Urothelium cell line (cell line): Measurements from ENCODE around the gene HINT1.
A peak's percentile ranks its signal among the peaks of the same experiment; 100 is the strongest.

ENCODE experiments used
- DNase-seq: peaks from one replicate; pipeline ENCODE4 v3.0.0; 2011; ENCODE audit warnings: low spot score, mixed read lengths
- FAIRE-seq: peaks from 2 replicates; lab custom pipeline; 2011; peaks lifted over from hg19 to GRCh38; lab: Jason Lieb, UNC

The HINT1 gene

GRCh38 chr5:131114754-131115153 lies 50.3 kb downstream of the HINT1 start:
- DNase-seq, result no peak
- FAIRE-seq, result no peak

DNA sequence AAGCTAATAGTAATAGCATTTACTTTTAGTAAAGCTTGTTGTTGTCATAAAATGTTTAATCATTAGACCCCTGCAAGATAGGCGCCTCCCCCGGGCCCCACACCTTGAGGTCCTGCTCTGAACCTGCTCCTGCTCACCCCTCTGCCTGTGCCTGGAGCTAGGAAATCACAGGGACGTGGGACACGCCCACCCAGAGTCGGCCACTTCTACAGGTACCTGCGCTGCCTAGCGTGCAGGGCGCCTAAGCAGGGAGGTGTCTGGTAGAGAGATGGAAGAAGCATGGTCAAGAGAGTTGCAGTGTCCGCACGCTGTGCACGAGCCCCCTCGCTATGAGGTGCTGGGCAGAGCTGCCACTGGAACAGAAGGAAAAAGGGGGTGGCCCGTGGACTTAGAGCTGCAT lies 52.6 kb downstream of the HINT1 start:
- FAIRE-seq (no peak), DNase-seq (no peak)

GRCh38 chr5:131110256-131110594 lies 54.8 kb downstream of the HINT1 start:
- no peak for FAIRE-seq
- DNase-seq, result no peak

- peak; percentile 32 for DNase-seq
- no peak for FAIRE-seq
Observed at GRCh38 chr5:131109540-131110255, 55.4 kb downstream of the HINT1 start.
